Panc1 (cell line): ENCODE measurements around the gene P2RX3.

ENCODE experiments used
- CTCF ChIP-seq: fragments of 450-650 bp; IDR thresholded peaks from 2 replicates; pipeline ENCODE4 v1.5.1; 2017; ENCODE audit warnings: mild to moderate bottlenecking
- POLR2AphosphoS5 ChIP-seq: IDR thresholded peaks from 2 replicates; pipeline ENCODE4 v1.6.1; 2012; ENCODE audit warnings: mild to moderate bottlenecking, low read depth, low read length, moderate library complexity
- SIN3A ChIP-seq: IDR thresholded peaks from 2 replicates; pipeline ENCODE4 v1.6.1; 2012; ENCODE audit warnings: low read depth, mild to moderate bottlenecking, low read length, moderate library complexity, borderline replicate concordance; ENCODE audit not compliant: insufficient read depth

GRCh38 chr11:57316017-57316416 lies 22.1 kb upstream of the P2RX3 start:
- TF ChIP-seq CTCF: no peak
- TF ChIP-seq POLR2AphosphoS5: no peak
- no peak for TF ChIP-seq SIN3A
